Esophagus squamous epithelium (tissue), 5 donors: ENCODE measurements around the gene SLC49A3. TPM values are rescaled to one million over a fixed set of nuclear protein-coding genes. Genes with fewer than 3 reads are reported as not detected.

ENCODE experiments used
- DNase-seq: peaks from one replicate; lab custom pipeline; 2025; lab: John Stamatoyannopoulos, UW
- H3K27ac ChIP-seq, 4 donors: fragments of 200-600 bp; sonication (generic); one replicate each; pipeline ENCODE4 v1.5.1; 2016 to 2019; ENCODE audit warnings: mild to moderate bottlenecking in 1 of 4
- H3K27me3 ChIP-seq, 4 donors: fragments of 200-600 bp; sonication (generic); 1 replicate in 3 of 4; 2 replicates in 1 of 4; pipeline versions ENCODE4 v1.5.1 to v1.6.0; 2017 to 2021; ENCODE audit warnings: antibody characterized with exemption in 1 of 4
- H3K36me3 ChIP-seq, 3 donors: fragments of 200-600 bp; sonication (generic); one replicate each; pipeline ENCODE4 v1.5.1; 2016 to 2019
- H3K4me1 ChIP-seq, 3 donors: fragments of 200-600 bp; sonication (generic); one replicate each; pipeline ENCODE4 v1.5.1; 2017 to 2019
- H3K4me3 ChIP-seq, 4 donors: fragments of 200-600 bp; sonication (generic); 1 replicate in 3 of 4; 2 replicates in 1 of 4; pipeline ENCODE4 v1.5.1; 2016 to 2019; ENCODE audit warnings: mild to moderate bottlenecking in 2 of 4, moderate library complexity in 1 of 4
- H3K9me3 ChIP-seq, 3 donors: fragments of 200-600 bp; sonication (generic); one replicate each; pipeline ENCODE4 v1.5.1; 2016 to 2019
- POLR2A ChIP-seq, 4 donors: fragments of 450-650 bp; IDR thresholded peaks; one replicate each; pipeline ENCODE4 v1.6.1; 2017; ENCODE audit warnings: antibody characterized with exemption in 4 of 4, mild to moderate bottlenecking in 4 of 4, moderate library complexity in 3 of 4
- WGBS, 2 donors: methylation state at CpG; one replicate each; pipeline ENCODE4 v1.1.5; 2018; 5-methylcytosine and 5-hydroxymethylcytosine counted together
- intact Hi-C: fragments of 100-400 bp; cut with DNase I; formaldehyde crosslinking; loops from one replicate; pipeline ENCODE4 v1.15.0; 2022
- total RNA-seq, 4 donors: library from RNA; depleted of rRNA; stranded (reverse); fragments of >200 nt; gene quantifications; one replicate each; pipeline ENCODE4 v1.1.0, GENCODE V29; 2016
- TF ChIP-seq, protein P1 (sequence below), 6 experiments: fragments of 450-650 bp in 4 of 6; fragments of 200-600 bp in 2 of 6; sonication (generic) in 2 of 6; IDR thresholded peaks; one replicate each; pipeline ENCODE4 v1.5.1; 2016 to 2019; ENCODE audit warnings: antibody characterized with exemption in 6 of 6, mild to moderate bottlenecking in 4 of 6, moderate library complexity in 4 of 6
- donor health status: DM: yes; HTN: yes; CAD: no.

The SLC49A3 gene
- total RNA-seq, 4 donors from 2014 or later, result 2.5 to 6.5 (median 4.7) TPM

DNA sequence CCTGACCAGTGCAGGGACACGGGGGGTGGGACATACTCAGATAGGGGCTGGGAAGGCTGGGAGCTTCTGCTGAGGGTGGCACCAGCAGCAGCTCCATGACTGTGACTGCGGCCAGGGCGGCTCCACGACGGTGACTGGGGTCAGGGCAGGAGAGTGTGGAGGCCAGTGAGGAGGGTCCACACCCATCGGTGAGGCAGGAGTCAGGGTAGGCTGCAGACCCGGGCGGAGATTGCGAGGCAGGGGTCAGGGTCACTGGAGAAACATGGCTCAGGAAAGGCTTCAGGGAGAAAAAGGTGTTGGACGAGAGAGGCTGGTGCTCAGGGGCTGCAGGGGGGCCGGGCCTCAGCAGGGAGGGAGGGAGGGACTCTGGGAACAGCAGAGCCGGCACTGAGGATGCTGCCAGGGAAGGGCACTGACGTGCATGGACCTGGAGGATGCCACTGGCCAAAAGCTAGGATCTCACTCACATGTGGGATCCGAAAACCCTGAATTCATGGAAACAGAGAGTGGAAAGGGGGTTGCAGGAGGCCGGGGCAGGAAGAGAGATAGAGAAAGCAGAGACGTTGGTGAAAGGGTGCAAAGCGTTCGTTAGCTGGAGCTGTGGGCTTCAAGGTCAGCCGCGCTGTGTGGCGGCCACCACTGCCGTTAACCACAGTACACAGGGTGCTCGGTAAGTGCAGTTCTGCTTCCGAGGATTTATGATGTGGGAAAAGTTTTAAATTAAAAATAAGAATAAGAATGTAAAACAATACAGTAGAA lies 36.9 kb downstream of the SLC49A3 start:
- intact Hi-C loops, result no loop called here
- TF ChIP-seq, protein P1, sequence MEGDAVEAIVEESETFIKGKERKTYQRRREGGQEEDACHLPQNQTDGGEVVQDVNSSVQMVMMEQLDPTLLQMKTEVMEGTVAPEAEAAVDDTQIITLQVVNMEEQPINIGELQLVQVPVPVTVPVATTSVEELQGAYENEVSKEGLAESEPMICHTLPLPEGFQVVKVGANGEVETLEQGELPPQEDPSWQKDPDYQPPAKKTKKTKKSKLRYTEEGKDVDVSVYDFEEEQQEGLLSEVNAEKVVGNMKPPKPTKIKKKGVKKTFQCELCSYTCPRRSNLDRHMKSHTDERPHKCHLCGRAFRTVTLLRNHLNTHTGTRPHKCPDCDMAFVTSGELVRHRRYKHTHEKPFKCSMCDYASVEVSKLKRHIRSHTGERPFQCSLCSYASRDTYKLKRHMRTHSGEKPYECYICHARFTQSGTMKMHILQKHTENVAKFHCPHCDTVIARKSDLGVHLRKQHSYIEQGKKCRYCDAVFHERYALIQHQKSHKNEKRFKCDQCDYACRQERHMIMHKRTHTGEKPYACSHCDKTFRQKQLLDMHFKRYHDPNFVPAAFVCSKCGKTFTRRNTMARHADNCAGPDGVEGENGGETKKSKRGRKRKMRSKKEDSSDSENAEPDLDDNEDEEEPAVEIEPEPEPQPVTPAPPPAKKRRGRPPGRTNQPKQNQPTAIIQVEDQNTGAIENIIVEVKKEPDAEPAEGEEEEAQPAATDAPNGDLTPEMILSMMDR (IDR thresholded peaks at IDR 0.05), result no peak
- no peak for TF ChIP-seq POLR2A (IDR thresholded peaks at IDR 0.05)
- Histone ChIP-seq H3K27me3 (peaks cover 0 to 95% (median 2%) of the 10 kb centered on the region in 4 donors), H3K36me3 (no peaks in the 10 kb centered on the region), H3K27ac (no peak overlapping the region), H3K4me3 (no peak overlapping the region), H3K4me1 (peaks cover 0 to 11% (median 0%) of the 10 kb centered on the region in 3 donors), H3K9me3 (no peaks in the 10 kb centered on the region)
- WGBS, 2 donors, result 63 to 73% methylated on average over 21 to 22 of the region's 24 CpGs
- DNase-seq, result no peak

DNA sequence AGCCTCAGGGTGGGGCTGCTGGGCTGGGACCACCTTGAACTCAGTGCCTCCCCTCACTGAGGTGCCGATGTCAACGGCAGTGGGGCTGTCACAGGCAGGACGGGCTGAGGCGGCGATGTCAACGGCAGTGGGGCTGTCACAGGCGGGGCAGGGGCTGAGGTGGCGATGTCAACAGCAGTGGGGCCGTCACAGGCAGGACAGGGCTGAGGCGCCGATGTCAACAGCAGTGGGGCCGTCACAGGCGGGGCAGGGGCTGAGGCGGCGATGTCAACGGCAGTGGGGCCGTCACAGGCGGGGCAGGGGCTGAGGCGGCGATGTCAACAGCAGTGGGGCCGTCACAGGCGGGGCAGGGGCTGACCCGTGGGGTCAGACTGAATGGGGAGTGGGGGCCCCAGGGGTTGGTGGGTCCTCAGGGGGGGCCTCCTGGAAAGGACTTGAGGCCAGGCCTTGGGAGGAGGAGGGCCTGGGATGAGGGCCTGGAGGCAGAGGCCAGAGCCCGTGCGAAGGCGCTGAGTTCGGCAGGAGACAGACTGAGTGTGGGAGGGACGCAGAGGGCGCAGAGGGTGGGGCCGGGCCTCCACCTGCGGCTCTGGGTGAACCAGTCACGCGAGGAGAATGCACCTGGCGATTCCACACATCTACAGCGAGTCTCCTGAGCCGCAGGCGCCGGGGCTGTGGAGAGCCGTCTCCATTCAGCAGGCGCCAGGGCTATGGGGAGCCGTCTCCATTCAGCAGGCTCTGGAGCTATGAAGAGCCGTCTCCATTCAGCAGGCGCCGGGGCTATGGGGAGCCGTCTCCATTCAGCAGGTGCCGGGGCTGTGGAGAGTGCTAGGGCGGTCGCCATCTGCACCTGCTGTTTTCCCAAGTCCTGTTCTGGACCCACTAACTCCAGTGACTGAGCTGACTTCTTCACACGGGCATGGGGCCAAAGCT lies 37.7 kb downstream of the SLC49A3 start:
- H3K27me3 ChIP-seq, result peaks cover 0 to 97% (median 2%) of the 10 kb centered on the region in 4 donors
- DNase-seq, result no peak
- H3K4me1 ChIP-seq, result peaks cover 0 to 11% (median 0%) of the 10 kb centered on the region in 3 donors
- TF ChIP-seq, protein P1 (IDR thresholded peaks at IDR 0.05), result no peak
- no peak for TF ChIP-seq POLR2A (IDR thresholded peaks at IDR 0.05)
- no peaks in the 10 kb centered on the region for H3K36me3 ChIP-seq
- no peak overlapping the region for H3K27ac ChIP-seq
- no peak overlapping the region for H3K4me3 ChIP-seq
- intact Hi-C loops, result no loop called here
- 22 to 45% methylated on average over 20 to 23 of the region's 49 CpGs for WGBS, 2 donors
- no peaks in the 10 kb centered on the region for H3K9me3 ChIP-seq

DNA sequence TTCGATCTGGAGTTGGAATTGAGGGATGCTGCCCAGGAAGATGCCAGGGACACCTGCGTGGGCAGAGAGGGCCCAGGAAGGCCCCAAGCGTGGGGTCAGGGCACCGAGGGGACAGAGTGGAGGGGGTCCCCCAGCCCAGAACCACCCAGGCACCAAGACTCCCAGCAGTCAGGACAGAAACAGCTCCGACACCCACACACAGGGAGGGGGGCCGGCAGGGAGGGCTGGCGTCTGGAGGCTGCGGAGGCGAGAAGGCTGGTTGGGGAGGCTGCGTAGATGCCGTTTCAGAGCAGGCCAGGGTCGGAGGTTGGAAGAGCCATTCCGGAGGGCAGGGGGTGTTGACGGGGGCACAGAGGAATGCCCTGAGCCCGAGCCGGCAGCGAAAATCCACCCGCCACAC lies 38.5 kb downstream of the SLC49A3 start:
- TF ChIP-seq POLR2A (IDR thresholded peaks at IDR 0.05), result no peak
- TF ChIP-seq, protein P1 (IDR thresholded peaks at IDR 0.05), result no peak
- 47 to 76% methylated on average over 3 to 16 of the region's 18 CpGs for WGBS, 2 donors
- Histone ChIP-seq H3K9me3 (no peaks in the 10 kb centered on the region), H3K36me3 (no peaks in the 10 kb centered on the region), H3K4me1 (peaks cover 0 to 11% (median 0%) of the 10 kb centered on the region in 3 donors), H3K27ac (no peak overlapping the region), H3K27me3 (peaks cover 0 to 90% (median 2%) of the 10 kb centered on the region in 4 donors), H3K4me3 (no peak overlapping the region)
- intact Hi-C loops, result no loop called here
- DNase-seq, result no peak

DNA sequence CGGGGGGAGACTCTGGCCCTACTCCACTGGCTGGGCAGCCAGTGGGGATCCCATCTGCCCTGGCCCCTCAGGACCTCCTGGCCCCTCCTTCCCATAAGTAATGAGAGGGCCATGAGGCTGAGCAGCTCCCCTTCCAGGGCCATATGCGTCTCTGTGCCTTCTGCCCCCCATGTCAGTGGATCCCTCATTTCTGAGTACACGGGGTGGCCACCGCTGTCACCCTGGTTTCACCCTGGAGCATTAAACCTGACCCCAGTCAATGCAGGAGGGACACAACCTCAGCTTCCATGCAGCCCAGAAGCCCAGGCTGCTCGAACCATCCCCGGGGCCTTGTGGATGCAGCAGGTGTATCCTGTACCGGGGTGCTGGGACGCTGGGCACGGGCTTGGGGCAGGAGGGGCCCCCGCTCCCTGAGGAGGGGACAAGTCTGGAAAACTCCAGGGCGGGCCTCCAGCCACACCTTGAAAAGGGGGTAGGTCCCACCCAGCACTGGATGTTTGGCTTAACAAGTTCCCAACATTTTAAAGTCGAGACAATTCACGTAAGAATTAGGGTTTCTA lies 39.1 kb downstream of the SLC49A3 start:
- H3K4me3 ChIP-seq, result no peak overlapping the region
- no peak overlapping the region for H3K27ac ChIP-seq
- no peak for TF ChIP-seq POLR2A (IDR thresholded peaks at IDR 0.05)
- TF ChIP-seq, protein P1 (IDR thresholded peaks at IDR 0.05), result no peak
- intact Hi-C loops, result no loop called here
- peaks cover 0 to 83% (median 2%) of the 10 kb centered on the region in 4 donors for H3K27me3 ChIP-seq
- WGBS, 2 donors, result 33 to 87% methylated on average over 2 to 7 of the region's 13 CpGs
- no peak for DNase-seq
- peaks cover 0 to 11% (median 0%) of the 10 kb centered on the region in 3 donors for H3K4me1 ChIP-seq
- no peaks in the 10 kb centered on the region for H3K36me3 ChIP-seq
- no peaks in the 10 kb centered on the region for H3K9me3 ChIP-seq
